Dendritic cell treated with granulocyte-macrophage colony-stimulating factor and Interleukin-4, amounts not matched to agents 40 ng/mL and 50 ng/mL, for 4 days (primary cell): ENCODE data around the gene MAGEH1.

ENCODE experiments used
- H3K27ac Mint-ChIP-seq: one replicate; pipeline ENCODE4 v1.8.0; 2022; ENCODE audit warnings: mild to moderate bottlenecking, mixed read lengths
- H3K27me3 Mint-ChIP-seq: one replicate; pipeline ENCODE4 v1.8.0; 2022; ENCODE audit warnings: mild to moderate bottlenecking, mixed read lengths
- H3K36me3 Mint-ChIP-seq: one replicate; pipeline ENCODE4 v1.8.0; 2022; ENCODE audit warnings: low read depth, mixed read lengths
- H3K4me1 Mint-ChIP-seq: one replicate; pipeline ENCODE4 v1.8.0; 2022; ENCODE audit warnings: low read depth, mixed read lengths
- H3K4me3 Mint-ChIP-seq: one replicate; pipeline ENCODE4 v1.8.0; 2022; ENCODE audit warnings: mild to moderate bottlenecking, moderate library complexity, mixed read lengths
- H3K9me3 Mint-ChIP-seq: one replicate; pipeline ENCODE4 v1.8.0; 2022; ENCODE audit warnings: mixed read lengths
- intact Hi-C: fragments of 100-400 bp; cut with micrococcal nuclease; formaldehyde crosslinking; loops from one replicate; pipeline ENCODE4 v1.15.0; 2022

The MAGEH1 gene

DNA sequence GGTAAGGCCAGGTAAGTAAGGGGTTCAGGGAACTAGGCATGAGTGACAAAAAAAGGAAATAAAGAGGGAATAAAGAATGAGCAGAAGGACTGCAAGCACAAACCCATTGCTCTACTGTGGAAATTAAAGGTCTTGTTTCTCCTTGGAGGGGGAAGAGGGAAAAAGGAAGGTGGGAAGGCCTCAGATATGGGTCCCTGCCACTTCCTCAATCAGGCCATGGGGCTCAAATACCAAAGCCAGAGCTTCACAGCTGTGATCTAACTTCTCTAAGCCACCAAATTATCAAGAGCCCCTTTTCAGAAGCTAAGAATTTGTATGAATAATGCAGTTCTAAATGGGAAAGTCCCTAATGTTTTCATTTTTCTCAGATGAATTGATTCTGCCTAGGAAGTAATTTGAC lies 33.0 kb downstream of the MAGEH1 start:
- H3K27ac Mint-ChIP-seq: no peak overlapping the region

DNA sequence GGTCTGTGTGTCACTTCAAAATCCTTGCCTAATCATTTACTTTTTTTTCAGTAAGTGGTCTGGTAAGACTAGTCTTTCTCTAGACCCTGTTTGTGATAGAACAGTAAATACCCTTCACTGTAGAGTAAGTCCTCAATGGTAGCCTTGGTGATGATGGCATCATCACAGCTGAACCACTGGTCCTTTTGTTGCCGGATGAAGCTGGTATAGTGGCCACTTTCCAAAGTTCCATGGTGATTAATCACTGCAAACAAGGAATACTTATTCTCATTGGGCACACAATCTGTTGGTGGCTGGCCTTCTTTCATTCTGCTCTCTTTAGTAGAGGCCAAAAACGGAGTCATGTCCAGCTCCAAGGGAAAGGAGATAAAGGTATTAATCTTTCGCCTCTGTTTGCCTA lies 34.8 kb downstream of the MAGEH1 start:
- Mint-ChIP-seq H3K27ac (no peak overlapping the region), H3K4me1 (peaks cover 19% of the 10 kb centered on the region), H3K36me3 (peaks cover 14% of the 10 kb centered on the region), H3K9me3 (no peaks in the 10 kb centered on the region), H3K4me3 (no peak overlapping the region), H3K27me3 (peaks cover 2% of the 10 kb centered on the region)
- intact Hi-C loops: no loop called here

More for the DNA sequence above, 33.0 kb downstream of the MAGEH1 start:
- Mint-ChIP-seq H3K4me1 (peaks cover 18% of the 10 kb centered on the region), H3K27me3 (peaks cover 2% of the 10 kb centered on the region), H3K4me3 (no peak overlapping the region), H3K36me3 (peaks cover 14% of the 10 kb centered on the region), H3K9me3 (no peaks in the 10 kb centered on the region)
- intact Hi-C loops: no loop called here

DNA sequence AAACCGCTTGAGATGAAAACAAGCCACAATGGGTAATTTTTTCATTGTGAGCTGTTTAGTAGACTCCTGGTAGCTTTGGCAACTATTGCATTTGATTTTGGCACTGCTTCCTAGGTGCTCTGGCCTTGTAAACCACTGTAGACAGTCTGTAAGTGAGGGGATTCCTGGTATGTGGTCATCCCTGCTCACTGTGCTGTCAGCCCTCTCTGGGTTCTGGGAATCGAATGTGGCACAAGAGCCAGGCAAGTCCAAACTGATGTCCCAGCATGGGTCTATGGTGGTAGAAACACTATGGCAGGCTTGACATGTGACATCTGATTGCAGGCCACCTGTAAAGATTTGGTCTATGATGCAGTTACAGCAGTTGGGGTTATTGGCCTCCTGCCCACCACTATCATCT lies 35.2 kb downstream of the MAGEH1 start:
- H3K27me3 Mint-ChIP-seq: peaks cover 2% of the 10 kb centered on the region
- intact Hi-C loops: no loop called here
- H3K36me3 Mint-ChIP-seq: peaks cover 14% of the 10 kb centered on the region
- no peak overlapping the region for H3K4me3 Mint-ChIP-seq
- H3K4me1 Mint-ChIP-seq: peaks cover 15% of the 10 kb centered on the region
- no peaks in the 10 kb centered on the region for H3K9me3 Mint-ChIP-seq
- H3K27ac Mint-ChIP-seq: no peak overlapping the region

DNA sequence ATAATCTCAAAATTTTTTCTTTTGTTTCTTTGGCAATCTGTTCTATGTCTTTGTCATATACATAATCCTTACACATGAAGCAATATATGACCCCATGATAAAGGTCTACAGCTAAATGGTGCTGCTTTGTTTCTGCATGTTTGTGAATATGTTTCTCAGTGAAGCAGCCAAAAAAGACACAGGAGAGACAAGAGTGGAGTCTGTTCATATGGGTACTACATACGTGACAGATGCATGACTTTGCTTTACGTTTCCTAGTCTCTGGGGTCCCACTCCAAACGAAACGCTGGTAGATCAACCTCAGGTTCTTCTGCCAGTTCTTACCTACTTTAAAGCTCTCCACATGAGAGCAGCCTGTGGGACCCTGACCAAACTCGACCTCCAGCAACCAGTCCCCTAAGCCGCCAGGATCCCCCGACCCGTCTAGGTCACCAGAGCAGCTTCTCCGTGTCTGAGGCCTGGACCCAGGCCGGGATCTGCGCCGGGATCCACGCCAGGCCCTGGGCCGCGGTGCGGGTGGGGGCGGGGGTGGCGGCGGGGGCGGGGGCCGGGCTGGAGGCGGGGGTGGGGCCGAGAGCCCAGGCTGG lies 36.2 kb downstream of the MAGEH1 start:
- Mint-ChIP-seq H3K4me1 (peaks cover 14% of the 10 kb centered on the region), H3K9me3 (no peaks in the 10 kb centered on the region), H3K36me3 (peaks cover 14% of the 10 kb centered on the region), H3K27me3 (peaks cover 2% of the 10 kb centered on the region), H3K4me3 (peak overlapping the region; percentile 95), H3K27ac (peak overlapping the region; percentile 99)
- intact Hi-C loops: no loop called here

DNA sequence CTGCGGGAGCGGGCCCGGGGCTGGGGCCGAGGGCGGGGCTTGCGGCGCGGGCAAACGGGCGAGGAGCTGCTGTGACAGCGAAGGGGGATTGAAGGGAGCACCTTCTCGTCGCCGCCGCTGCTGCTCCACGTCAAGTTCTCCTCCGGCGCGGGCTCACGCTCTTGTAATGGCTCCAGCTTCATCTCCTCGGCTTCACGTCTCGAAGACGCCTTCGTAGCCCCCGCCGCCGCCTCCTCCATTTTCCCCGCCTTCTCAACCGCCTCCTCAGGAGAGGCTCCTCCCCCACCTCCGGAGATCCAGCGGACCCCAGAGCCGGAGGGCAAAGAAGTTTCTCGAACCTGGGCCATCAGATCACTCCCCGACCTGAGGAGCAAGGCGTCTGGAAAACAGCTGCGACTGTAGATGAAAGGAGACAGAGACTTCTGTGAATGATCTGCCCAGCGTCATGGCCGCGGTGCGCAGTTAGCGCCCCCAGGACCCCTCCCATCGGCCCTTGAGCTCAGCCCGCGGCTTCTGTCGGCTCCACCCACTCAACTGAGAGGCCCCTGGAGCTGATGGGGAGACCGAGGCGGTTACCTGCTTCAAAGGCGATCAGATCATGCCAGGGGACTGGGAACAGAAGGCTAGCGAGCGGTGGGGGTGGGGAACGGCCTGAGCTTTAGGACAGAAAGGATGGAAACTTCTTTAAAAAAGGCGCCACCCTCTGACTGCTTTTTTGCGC lies 36.8 kb downstream of the MAGEH1 start:
- Mint-ChIP-seq H3K4me1 (peaks cover 14% of the 10 kb centered on the region), H3K36me3 (peaks cover 14% of the 10 kb centered on the region), H3K4me3 (peak overlapping the region; percentile 95), H3K9me3 (no peaks in the 10 kb centered on the region), H3K27ac (peak overlapping the region; percentile 99), H3K27me3 (peaks cover 2% of the 10 kb centered on the region)
- intact Hi-C loops: no loop called here

GRCh38 chrX:55489314-55490009 lies 37.5 kb downstream of the MAGEH1 start, which contains the start of gene USP51:
TSS of gene USP51 (minus strand) at chrX:55489848. CDS start at chrX:55488939, 909 bp downstream.
- intact Hi-C loops: no loop called here
- H3K4me3 Mint-ChIP-seq: peak within 1 kb of the TSS; percentile 95
- H3K36me3 Mint-ChIP-seq: peaks cover 14% of the 10 kb centered on the region
- peaks cover 14% of the 10 kb centered on the region for H3K4me1 Mint-ChIP-seq
- H3K9me3 Mint-ChIP-seq: no peaks in the 10 kb centered on the region
- peak within 1 kb of the TSS; percentile 99 for H3K27ac Mint-ChIP-seq
- H3K27me3 Mint-ChIP-seq: peaks cover 2% of the 10 kb centered on the region

DNA sequence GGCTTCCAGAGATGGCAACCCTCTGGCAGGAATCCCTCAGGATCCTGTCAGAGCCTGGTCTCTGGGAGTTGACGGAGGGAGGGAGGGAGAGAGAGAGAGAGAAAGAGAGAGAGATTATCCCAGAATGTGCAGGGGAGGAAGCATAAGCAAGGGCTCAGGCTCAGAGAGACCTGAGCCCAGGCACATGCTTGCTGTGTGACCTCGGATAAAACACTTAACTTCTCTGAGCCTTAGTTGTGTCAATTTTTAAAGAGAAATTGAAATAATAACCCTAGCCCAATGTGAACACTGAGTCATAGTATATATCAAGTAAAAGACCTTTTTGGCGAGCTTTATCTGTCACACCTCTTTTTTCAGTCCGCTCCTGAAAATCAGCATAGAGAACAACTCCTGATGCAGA lies 38.2 kb downstream of the MAGEH1 start:
- Mint-ChIP-seq H3K4me3 (peak overlapping the region; percentile 95), H3K27ac (peak overlapping the region; percentile 99), H3K4me1 (peaks cover 8% of the 10 kb centered on the region), H3K36me3 (peaks cover 14% of the 10 kb centered on the region), H3K9me3 (no peaks in the 10 kb centered on the region), H3K27me3 (peaks cover 2% of the 10 kb centered on the region)
- intact Hi-C loops: no loop called here

DNA sequence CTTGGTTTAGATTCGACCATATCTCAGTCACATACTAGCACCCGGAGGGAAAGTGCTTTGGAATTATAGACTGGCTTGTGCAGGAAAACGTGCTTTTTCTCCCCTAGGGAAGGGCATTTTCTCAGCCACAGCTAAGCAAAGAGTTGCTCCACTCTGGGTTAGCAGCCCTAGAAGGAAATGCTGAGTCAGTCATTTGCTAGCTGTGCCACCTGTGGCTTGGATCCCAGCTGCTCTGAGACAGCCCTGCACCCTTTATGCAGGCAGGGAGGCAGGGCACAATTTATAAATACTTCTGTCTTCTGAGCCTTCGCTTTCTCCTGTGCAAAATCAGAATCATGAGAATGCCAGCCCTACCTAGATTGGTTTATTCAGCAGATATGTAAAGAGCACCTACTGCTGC lies 39.0 kb downstream of the MAGEH1 start:
- no peak overlapping the region for H3K4me3 Mint-ChIP-seq
- H3K9me3 Mint-ChIP-seq: no peaks in the 10 kb centered on the region
- H3K36me3 Mint-ChIP-seq: peaks cover 14% of the 10 kb centered on the region
- intact Hi-C loops: no loop called here
- no peak overlapping the region for H3K27ac Mint-ChIP-seq
- peaks cover 8% of the 10 kb centered on the region for H3K4me1 Mint-ChIP-seq
- peaks cover 2% of the 10 kb centered on the region for H3K27me3 Mint-ChIP-seq
